DOHH2 (cell line): ENCODE measurements around the gene ATXN7L3.

ENCODE experiments used
- H3F3A ChIP-seq: fragments of 200-600 bp; sonication (generic), shearing (Covaris generic); 2 replicates; pipeline ENCODE4 v1.6.0; 2016; ENCODE audit warnings: antibody characterized with exemption, mild to moderate bottlenecking; ENCODE audit not compliant: control insufficient read depth, insufficient read depth
- H3K27ac ChIP-seq: fragments of 200-600 bp; sonication (generic); 2 replicates; pipeline ENCODE4 v1.5.1; 2014; ENCODE audit warnings: low read depth, mild to moderate bottlenecking, low read length, moderate library complexity
- H3K27me3 ChIP-seq: fragments of 200-600 bp; sonication (generic); 2 replicates; pipeline ENCODE4 v1.6.1; 2014; ENCODE audit warnings: mild to moderate bottlenecking, low read length, mixed read lengths; ENCODE audit not compliant: control insufficient read depth
- H3K36me3 ChIP-seq: fragments of 200-600 bp; sonication (generic); 2 replicates; pipeline ENCODE4 v1.6.1; 2014; ENCODE audit warnings: mild to moderate bottlenecking, low read length, moderate library complexity, mixed read lengths; ENCODE audit not compliant: control insufficient read depth
- H3K4me1 ChIP-seq: fragments of 200-600 bp; sonication (generic); 2 replicates; pipeline ENCODE4 v1.6.1; 2014; ENCODE audit warnings: mild to moderate bottlenecking, low read length, mixed read lengths; ENCODE audit not compliant: control insufficient read depth
- H3K4me2 ChIP-seq: fragments of 200-600 bp; sonication (generic); 2 replicates; pipeline ENCODE4 v1.6.0; 2014; ENCODE audit warnings: mild to moderate bottlenecking, low read length, moderate library complexity
- H3K4me3 ChIP-seq: fragments of 200-600 bp; sonication (generic); 2 replicates; pipeline ENCODE4 v1.5.1; 2014; ENCODE audit warnings: mild to moderate bottlenecking, low read length, mixed read lengths
- H3K79me2 ChIP-seq: fragments of 200-600 bp; sonication (generic); 2 replicates; pipeline ENCODE4 v1.6.1; 2014; ENCODE audit warnings: mild to moderate bottlenecking, low read length, mixed read lengths; ENCODE audit not compliant: control insufficient read depth
- H3K9me2 ChIP-seq: fragments of 200-600 bp; sonication (generic); replicated peaks from 2 replicates; pipeline ENCODE4 v1.6.1; 2014; ENCODE audit warnings: mild to moderate bottlenecking, low read length, mixed read lengths; ENCODE audit not compliant: control insufficient read depth
- H3K9me3 ChIP-seq: fragments of 200-600 bp; sonication (generic); 2 replicates; pipeline ENCODE4 v1.6.1; 2014; ENCODE audit warnings: antibody characterized with exemption, low read length, mixed read lengths; ENCODE audit not compliant: control insufficient read depth, insufficient read depth
- H4K20me1 ChIP-seq: fragments of 200-600 bp; sonication (generic); 2 replicates; pipeline ENCODE4 v1.6.0; 2014; ENCODE audit warnings: low read depth, mild to moderate bottlenecking, antibody characterized with exemption, low read length, moderate library complexity; ENCODE audit not compliant: control insufficient read depth, insufficient read depth
- CTCF ChIP-seq: fragments of 200-600 bp; sonication (generic); IDR thresholded peaks from one replicate; pipeline ENCODE4 v1.5.1; 2014; ENCODE audit warnings: antibody characterized with exemption, mild to moderate bottlenecking, low read depth, low read length; ENCODE audit not compliant: poor library complexity, severe bottlenecking
- EZH2phosphoT487 ChIP-seq: fragments of 200-600 bp; sonication (generic); IDR thresholded peaks from 2 replicates; pipeline ENCODE4 v1.6.1; 2017; ENCODE audit warnings: borderline replicate concordance, mild to moderate bottlenecking, antibody characterized with exemption, low read length, moderate library complexity, mixed read lengths

ATXN7L3 gene

GRCh38 chr17:44183024-44183423, 16.7 kb downstream of the ATXN7L3 start:
- Histone ChIP-seq H3K9me3 (no peaks in the 10 kb centered on the region), H4K20me1 (peaks cover 5% of the 10 kb centered on the region; the same call in 1 of the 2 replicates), H3K79me2 (peaks cover 61% of the 10 kb centered on the region), H3K27me3 (no peaks in the 10 kb centered on the region), H3K36me3 (peaks cover 32% of the 10 kb centered on the region), H3K4me2 (no peak overlapping the region), H3K9me2 (no peaks in the 10 kb centered on the region), H3K4me1 (peaks cover 22% of the 10 kb centered on the region), H3K4me3 (no peak overlapping the region), H3K27ac (no peak overlapping the region), H3F3A (peaks cover 3% of the 10 kb centered on the region; the same call in 1 of the 2 replicates)
- no peak for TF ChIP-seq CTCF
- no peak for TF ChIP-seq EZH2phosphoT487

- Histone ChIP-seq H3K79me2 (peaks cover 17% of the 10 kb centered on the region), H3F3A (peaks cover 4% of the 10 kb centered on the region; the same call in 1 of the 2 replicates), H3K4me3 (no peak overlapping the region), H3K27me3 (no peaks in the 10 kb centered on the region), H3K4me2 (no peak overlapping the region), H3K36me3 (peaks cover 40% of the 10 kb centered on the region), H3K27ac (no peak overlapping the region), H3K9me2 (no peaks in the 10 kb centered on the region), H4K20me1 (no peaks in the 10 kb centered on the region; the same call in 1 of the 2 replicates), H3K9me3 (no peaks in the 10 kb centered on the region), H3K4me1 (no peaks in the 10 kb centered on the region)
- TF ChIP-seq EZH2phosphoT487 (no peak), CTCF (no peak)
Measured at GRCh38 chr17:44178133-44178532, 21.6 kb downstream of the ATXN7L3 start.

- H3K79me2 ChIP-seq: peaks cover 12% of the 10 kb centered on the region
- H4K20me1 ChIP-seq: no peaks in the 10 kb centered on the region; the same call in 1 of the 2 replicates
- TF ChIP-seq EZH2phosphoT487: no peak
- no peak for TF ChIP-seq CTCF
- H3K9me2 ChIP-seq: no peaks in the 10 kb centered on the region
- H3K27me3 ChIP-seq: no peaks in the 10 kb centered on the region
- peaks cover 39% of the 10 kb centered on the region for H3K36me3 ChIP-seq
- H3K4me3 ChIP-seq: no peak overlapping the region
- no peaks in the 10 kb centered on the region for H3K4me1 ChIP-seq
- no peak overlapping the region for H3K27ac ChIP-seq
- H3K9me3 ChIP-seq: no peaks in the 10 kb centered on the region
- peaks cover 4% of the 10 kb centered on the region; the same call in 1 of the 2 replicates for H3F3A ChIP-seq
- H3K4me2 ChIP-seq: no peak overlapping the region
Measured at GRCh38 chr17:44177640-44178039, 22.0 kb downstream of the ATXN7L3 start.
